ENCODE results near the gene ESPNL.

ESPNL gene

DNA sequence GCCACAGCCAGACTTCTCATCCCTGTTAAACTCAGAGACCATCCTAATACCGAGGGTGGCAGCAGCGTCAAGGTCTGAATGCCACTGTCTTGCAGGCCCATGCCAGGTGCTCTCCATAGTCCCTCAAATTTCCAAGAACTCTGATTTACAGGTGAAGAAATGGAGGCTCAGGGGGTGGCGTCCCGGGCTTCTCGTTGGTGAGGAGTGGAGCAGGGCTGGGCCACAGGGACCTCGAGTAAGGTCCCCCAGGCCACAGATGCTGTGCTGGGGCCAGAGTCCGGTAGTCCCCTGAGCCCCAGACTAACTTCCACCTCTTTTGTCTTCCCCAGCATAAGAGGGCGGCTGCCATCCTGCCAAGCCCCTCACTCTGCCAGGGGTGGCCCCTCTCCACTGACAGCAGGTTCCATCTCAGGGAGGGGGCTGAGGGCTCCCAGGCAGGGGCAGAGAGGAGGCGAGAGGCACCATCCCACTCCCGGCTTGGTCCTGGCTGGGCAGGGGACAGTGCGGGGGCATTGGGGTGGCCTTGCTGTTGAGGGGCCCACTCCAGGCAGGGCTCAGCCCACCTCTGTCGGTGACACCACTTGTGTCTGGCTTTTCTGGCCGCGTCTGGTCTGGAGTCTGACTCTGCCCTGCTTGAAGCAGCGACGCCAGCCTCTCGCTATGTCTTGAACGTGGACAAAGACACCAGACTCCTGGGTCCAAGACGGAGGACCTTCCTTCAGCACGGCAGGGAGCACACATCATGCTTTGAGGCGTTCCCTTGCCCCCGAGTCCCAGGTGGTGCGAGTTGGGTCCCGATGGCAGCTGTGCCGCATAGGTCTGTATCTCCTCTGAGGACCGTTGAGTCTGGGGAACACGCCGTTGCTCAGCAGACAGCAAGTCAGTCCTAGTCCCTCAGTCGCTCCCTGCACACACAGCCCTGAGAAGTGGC is 22.4 kb downstream of the ESPNL start:
- peak in 1 of 42 donors; percentile 1 for DNase-seq
- intact Hi-C loops (cut with DNase I): no loop called here

GRCh38 chr2:238123218-238123971 is 23.3 kb downstream of the ESPNL start:
- DNase-seq: peak in 1 of 42 donors; percentile 1
- intact Hi-C loops (cut with DNase I): no loop called here

DNA sequence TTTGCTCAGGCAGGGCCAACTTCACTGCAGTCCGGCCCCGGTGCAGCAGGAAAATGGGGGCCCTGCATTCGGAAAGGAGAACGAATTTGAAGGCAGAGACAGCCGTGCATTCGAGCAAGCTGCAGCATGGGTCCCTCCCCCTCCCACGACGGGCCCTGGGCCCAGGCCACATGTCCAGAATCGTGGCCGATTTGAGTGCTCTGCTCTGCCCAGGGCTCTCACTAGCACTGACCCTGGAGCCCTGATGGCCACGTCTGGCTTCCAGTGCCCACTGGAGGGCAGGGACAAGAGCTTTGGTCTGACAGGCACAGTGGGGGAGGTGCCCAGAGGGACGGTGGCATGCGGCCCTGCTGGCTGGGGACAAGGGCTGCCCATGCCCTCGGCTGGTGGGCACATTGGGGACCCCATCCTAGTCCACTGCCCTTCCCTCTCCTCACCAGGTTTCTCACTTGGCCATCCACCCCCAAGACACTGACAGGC is 23.9 kb downstream of the ESPNL start:
- DNase-seq: peak in 1 of 42 donors; percentile 0
- intact Hi-C loops (cut with DNase I): no loop called here

GRCh38 chr2:238124488-238125126 is 24.5 kb downstream of the ESPNL start:
- DNase-seq: peak in 1 of 42 donors; percentile 1
- intact Hi-C loops (cut with DNase I): no loop called here

DNA sequence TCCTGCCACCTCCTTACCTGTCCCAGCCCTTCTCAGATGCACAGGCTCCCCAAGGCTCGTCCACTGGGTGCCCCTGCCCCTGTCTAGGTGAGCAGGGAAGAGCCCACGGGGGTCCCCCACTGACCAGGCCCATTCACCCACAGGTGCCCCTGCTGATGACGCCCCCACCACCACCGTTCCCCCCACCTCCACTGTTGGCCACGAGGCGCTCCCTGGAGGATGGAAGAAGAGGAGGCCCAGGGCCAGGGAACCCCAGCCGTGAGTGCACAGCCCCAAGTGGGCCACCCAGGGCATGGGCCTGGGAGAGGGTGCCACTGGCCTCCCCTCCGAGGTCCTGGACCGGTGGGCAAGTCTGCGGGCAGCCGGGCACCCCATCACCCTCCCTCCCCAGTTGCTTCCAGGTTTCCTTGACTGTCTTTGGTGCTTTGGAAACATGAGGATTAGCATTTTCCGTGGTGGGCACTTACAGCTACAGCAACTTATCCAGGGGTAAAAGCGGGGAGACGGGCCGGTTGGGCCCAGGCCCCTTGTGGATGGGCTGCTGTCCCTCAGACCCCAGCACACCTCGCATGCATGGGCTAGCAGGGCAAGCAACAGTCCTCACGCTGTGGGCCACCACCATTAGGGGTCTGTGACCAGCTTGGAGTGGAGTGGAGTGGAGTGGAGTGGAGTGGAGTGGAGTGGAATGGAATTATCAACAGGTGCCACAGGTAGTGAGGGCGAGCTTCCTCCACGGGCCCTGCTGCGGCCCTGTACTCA is 25.2 kb downstream of the ESPNL start:
- intact Hi-C loops (cut with DNase I): no loop called here
- no peak for DNase-seq

DNA sequence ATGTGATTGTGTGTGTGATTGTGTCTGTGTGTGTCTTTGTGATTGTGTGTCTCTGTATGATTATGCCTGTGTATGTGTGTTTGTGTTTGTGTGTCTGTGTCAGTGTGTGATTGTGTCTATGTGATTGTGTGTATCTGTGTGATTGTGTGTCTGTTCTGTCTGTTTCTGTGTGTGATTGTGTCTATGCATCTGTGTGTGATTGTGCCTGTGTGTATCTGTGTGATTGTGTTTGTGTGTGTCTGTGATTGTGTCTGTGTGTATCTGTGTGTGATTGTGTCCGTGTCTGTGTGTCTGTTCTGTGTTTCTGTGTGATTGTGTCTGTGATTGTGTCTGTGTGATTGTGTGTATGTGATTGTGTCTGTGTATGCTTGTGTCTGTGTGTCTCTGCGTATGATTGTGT is 26.2 kb downstream of the ESPNL start:
- intact Hi-C loops (cut with DNase I): no loop called here

DNA sequence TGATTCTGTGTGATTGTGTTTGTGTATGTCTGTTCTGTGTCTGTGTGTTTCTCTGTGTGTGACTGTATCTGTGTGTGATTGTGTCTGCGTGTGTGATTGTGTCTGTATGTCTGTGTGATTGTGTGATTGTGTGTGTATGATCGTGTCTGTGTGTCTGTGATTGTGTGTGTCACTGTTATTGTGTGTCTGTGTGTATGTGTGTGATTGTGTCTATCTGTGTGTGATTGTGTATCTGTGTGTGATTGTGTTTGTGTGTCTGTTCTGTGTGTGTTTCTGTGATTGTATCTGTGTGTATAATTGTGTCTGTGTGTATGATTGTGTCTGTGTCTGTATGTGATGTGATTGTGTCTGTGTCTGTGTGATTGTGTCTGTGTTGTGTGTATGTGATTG is 26.6 kb downstream of the ESPNL start:
- no peak for DNase-seq
- intact Hi-C loops (cut with DNase I): no loop called here

More for the DNA sequence above, 26.2 kb downstream of the ESPNL start:
- DNase-seq: no peak

GRCh38 chr2:238127165-238128060 is 27.3 kb downstream of the ESPNL start:
- no peak for DNase-seq
- intact Hi-C loops (cut with DNase I): no loop called here

DNA sequence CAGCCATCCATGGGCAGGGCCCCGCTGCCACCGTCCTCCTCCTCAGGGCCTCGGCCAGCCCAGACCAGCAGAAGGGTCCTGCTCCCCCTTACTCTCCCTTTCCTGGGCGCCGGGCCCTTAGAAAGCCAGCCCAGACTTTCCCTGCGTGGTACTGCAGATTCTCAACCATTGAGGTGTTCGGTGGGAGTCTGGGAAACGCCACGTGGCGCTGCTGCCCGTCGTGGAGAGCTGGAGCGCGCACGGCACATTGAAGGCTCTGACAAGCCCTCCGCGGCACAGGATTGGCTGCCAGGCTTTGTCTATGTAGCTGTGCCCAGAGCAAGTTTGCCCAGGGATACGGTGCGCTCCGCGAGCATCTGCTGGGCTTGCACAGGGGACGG is 27.9 kb downstream of the ESPNL start:
- DNase-seq: no peak
- intact Hi-C loops (cut with DNase I): no loop called here

DNA sequence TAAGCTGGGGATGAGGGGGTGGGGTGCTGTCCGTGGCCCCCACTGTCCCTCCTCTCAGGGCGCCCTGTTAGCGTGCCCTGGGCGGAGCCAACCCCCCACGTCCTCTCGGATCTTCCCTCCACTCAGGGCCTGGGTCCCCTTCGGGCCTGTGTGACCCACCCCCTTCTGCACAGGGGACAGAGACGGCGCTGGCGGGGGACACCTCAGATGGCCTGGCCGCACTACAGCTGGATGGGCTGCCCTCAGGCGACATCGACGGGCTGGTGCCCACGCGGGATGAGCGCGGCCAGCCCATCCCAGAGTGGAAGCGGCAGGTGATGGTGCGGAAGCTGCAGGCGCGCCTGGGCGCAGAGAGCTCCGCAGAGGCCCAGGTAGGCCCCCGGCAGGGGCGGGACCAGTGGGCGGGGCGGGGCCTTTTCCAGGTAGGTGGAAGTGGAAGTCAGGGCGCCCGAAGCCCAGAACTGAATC is 28.4 kb downstream of the ESPNL start:
- DNase-seq: no peak

DNA sequence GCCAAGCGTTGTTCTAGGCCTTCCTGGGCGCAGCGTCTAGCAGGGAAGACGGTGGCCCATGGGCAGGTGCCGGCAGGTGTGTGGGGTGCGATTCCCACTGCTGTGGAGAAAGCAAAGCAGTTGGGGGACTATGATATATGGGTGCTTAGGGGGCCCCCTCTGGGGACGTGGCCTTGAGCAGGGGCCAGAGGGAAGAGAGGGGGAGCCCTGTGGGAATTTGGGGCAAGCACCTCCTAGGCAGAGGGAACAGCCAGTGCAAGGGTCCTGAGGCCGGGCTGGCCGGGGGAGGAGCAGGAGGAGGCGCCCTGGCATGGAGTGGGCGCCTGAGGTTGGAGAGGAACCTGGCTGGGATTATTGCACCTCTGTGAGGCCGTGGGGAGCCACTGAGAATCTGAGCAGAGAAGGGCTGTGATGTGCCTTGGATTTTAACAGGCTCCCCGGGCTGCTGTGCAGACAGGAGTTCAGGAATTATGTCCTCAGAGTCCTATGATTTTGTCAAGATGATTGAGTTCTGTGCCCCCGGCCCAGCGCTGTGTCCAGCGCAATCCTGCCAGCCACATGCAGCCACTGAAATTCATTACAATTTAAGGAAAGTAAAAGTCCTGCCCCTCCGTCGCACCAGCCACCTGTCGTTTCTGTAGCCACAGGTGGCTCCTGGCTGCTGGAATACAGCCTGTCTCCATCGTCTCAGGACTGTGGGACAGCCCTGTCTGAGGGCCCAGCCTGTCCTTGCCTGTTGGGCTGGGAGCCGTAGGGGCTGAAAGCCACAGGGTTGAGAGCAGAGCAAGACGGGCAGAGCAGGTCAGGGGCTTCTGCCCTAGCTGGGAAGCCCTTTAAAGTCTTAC is 29.2 kb downstream of the ESPNL start:
- intact Hi-C loops (cut with DNase I): no loop called here

More for the DNA sequence above, 28.4 kb downstream of the ESPNL start:
- intact Hi-C loops (cut with DNase I): no loop called here

DNA sequence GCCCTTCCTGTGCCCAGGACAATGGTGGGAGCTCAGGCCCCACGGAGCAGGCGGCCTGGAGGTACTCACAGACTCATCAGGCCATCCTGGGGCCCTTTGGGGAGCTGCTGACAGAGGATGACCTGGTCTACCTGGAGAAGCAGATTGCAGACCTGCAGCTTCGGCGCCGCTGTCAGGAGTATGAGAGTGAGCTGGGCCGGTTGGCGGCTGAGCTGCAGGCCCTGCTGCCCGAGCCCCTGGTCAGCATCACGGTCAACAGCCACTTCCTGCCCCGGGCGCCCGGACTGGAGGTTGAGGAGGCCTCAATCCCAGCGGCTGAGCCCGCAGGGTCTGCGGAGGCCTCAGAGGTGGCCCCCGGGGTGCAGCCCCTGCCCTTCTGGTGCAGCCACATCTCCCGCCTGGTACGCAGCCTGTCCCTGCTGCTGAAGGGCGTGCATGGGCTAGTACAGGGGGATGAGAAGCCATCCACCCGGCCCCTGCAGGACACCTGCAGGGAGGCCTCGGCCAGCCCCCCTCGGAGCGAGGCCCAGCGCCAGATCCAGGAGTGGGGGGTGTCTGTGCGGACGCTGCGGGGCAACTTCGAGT is 30.1 kb downstream of the ESPNL start:
- intact Hi-C loops (cut with DNase I): no loop called here
- no peak for DNase-seq

More for the DNA sequence above, 29.2 kb downstream of the ESPNL start:
- DNase-seq: no peak

- no peak for DNase-seq
- intact Hi-C loops (cut with DNase I): no loop called here
Observed at GRCh38 chr2:238130696-238131628, 30.8 kb downstream of the ESPNL start.

GRCh38 chr2:238131761-238132462 is 31.8 kb downstream of the ESPNL start:
- intact Hi-C loops (cut with DNase I): no loop called here
- DNase-seq: no peak
